ENCODE results near the gene AHSA1. TPM values are rescaled to one million over a fixed set of nuclear protein-coding genes. Genes with fewer than 3 reads are reported as not detected.
A peak's percentile ranks its signal among the peaks of the same experiment; 100 is the strongest.

AHSA1 gene
- total RNA-seq, 2 donors from 2014 or later, result 83.3 to 86.3 TPM

DNA sequence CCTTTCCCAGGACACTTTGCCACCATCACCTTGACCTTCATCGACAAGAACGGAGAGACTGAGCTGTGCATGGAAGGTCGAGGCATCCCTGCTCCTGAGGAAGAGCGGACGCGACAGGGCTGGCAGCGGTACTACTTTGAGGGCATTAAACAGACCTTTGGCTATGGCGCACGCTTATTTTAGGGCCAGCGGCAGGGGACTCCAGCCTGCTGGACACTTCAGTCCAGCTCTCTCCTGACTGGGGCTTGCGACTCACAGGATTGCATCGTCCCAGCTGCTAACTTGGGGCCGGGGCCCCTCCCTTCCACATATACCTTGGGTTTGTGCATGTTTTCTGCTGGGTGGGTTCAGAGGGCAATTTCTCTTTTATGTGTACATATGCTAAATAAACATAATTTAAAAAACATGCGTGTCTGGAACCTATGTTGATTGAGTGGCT, 11.2 kb downstream of the AHSA1 start:
- intact Hi-C loops (cut with DNase I, micrococcal nuclease), result loop anchor here in 1 of 2 donors (5.0 kb wide), 1 partner anchor 83 kb away; no protein-coding TSS in a partner anchor
- peak; percentile 26 for ATAC-seq
- DNase-seq, result peak in 1 of 2 donors; percentile 21

DNA sequence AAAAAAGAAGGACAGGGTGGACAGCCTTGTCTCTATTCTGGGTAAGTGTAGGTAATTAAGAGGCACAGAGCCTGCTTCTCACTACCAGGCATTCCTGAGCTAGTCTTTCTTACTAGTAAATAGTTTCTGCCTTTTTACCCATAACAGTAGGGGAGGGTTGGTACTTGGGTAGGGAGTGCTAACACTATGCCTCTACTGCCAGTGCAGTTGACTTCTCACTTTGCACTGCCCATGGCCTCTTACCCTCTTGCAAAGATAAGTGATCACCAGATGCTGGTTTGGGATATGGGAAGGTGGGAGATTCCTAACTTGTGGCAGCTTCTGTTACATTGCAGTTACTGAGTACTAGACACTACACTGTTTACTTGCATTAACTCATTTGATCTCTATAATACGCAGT, 11.6 kb downstream of the AHSA1 start:
- intact Hi-C loops (cut with DNase I, micrococcal nuclease), result loop anchor here in 1 of 2 donors (5.0 kb wide), 1 partner anchor 83 kb away; no protein-coding TSS in a partner anchor
- ATAC-seq, result peak; percentile 10

DNA sequence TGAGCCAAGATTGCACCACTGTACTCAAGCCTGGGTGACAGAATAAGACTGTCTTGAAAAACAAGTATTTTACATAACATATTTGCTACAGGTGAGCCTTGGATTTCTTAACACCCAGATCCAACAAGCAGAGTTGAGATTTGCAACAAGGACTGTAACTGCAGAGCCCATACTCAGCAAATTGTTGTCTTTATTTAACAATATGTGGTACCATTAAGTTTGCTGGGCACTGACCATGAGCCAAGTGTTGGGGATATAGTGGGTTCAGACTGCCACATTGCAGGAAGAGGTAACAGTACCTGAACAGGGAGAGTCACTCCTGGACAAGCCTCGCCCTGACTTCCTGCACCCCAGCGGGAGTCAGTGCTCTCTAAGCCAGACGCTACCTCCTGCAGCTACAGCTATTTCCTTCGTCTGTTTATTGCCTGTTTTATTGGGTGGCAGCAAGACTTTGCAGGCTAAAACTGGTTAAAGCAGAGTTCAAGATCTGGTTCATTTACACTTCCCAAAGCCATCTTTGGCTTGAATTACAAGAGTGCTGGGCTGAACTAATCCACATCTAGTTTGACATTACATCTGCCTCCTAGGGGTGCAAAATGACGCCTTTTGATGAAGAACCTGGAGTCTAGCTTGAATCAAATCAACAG, 12.5 kb downstream of the AHSA1 start:
- intact Hi-C loops (cut with DNase I, micrococcal nuclease), result no loop called here
- ATAC-seq (peak; percentile 97), DNase-seq (peak; percentile 67 to 82)

More for the DNA sequence above, 11.6 kb downstream of the AHSA1 start:
- no peak for DNase-seq

DNA sequence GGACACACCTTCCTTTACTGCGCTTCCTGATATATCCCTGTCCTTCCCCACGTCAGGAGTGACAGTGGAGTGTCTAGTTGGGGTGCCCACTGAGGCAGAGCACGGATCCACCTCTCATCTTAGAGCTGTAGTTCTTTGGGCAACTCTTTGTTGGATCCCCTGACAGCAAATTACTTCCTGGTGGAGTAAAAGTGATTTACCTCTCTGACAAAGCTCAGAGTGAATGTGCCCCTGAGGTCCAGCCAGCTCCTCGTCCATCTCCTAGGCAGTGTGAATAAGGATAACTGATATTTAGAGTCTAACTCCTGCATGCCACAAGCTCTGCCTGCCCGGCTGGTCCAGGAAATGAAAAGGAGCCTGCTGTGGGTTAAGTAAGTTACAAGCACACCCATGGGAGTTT, 16.0 kb downstream of the AHSA1 start:
- ATAC-seq (no peak), DNase-seq (no peak)
- intact Hi-C loops (cut with DNase I, micrococcal nuclease), result no loop called here

DNA sequence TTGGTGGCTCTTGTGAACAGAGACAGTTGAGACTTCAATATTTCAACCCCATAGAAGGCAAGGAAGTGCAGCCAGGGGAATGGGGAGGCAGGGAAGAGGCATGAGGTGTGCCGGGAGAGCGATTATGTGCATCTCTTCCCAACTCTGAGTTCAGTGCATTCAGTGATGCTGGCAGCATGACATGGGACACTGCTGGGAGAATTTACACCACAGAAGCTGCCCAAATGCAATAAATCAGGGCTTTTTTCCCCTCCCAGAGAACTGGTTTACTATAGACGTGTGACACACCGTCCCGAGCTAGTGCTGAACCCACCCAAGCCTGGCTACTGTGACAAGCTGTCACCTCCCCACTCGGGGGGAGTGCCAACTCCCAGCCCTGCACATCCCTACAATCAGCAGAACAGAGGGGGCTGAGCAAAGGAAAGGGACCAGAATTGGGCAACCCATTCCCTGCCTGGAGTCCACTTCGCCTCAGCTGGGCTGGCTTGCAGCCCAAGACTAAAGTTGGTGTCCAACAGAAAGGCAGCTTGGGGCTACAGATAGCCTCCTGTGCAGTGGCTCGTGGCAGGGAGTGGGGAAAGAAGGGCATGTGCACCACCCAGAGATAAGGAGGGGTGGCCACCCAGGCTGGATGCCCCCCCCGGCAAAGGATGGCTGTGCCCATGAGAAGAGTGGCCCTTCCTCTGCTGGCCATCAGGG, 16.7 kb downstream of the AHSA1 start:
- ATAC-seq, result no peak
- intact Hi-C loops (cut with DNase I, micrococcal nuclease), result no loop called here
- DNase-seq, result no peak

DNA sequence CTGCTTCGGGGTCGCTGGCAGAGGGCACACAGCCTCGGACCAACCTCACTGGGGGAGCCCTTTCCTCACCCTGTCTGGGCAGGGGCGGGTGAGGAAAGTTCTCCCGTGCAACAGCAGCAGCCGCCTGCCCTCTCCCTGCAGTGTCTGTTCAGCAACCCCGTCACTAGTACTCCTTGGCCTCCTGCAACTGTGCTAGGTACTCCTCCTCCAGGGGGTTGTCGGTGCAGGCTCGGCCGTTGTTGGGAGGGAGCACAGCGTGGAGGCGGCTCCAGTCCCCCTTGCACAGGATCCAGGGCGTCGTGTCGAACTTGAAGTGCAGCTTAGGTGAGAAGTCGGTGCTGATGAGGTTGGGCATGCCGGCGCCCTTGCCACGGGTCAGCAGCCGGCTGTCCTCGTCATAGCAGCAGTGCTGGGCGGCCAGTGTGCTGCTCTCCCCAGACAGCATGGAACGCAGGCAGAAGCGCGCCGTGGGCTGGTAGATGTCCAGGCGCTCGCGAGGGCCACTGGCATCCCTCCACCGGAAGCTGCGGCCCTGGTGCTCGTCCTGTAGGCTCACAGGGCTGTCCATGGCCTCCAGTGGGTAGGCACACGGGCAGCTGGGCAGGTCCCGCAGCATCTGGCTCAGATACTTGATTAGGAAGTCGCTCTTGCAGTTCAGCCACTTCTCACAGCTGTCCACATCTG, 17.7 kb downstream of the AHSA1 start:
- no peak for ATAC-seq
- no peak for DNase-seq
- intact Hi-C loops (cut with DNase I, micrococcal nuclease), result no loop called here

DNA sequence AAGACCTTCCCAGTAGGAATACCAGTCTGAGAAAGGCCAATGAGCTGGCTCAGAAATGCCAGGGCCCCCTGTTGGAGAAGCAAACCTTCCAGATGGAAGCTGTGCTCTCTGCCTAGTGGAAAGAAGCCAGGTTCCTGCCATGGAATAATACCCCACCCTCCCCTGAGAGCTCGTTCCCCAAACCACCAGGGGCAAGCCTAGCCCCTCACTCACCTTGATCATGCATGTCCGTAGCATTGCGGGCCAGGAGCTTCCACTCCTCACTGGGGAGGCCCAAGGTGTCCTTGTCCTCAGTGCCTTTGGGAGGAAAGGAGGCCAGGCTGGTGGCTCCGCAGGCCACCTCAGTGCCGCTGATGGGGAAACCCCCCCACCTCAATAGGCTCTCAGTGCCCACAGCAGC, 20.1 kb downstream of the AHSA1 start:
- DNase-seq (no peak), ATAC-seq (no peak)
- intact Hi-C loops (cut with DNase I, micrococcal nuclease), result no loop called here

DNA sequence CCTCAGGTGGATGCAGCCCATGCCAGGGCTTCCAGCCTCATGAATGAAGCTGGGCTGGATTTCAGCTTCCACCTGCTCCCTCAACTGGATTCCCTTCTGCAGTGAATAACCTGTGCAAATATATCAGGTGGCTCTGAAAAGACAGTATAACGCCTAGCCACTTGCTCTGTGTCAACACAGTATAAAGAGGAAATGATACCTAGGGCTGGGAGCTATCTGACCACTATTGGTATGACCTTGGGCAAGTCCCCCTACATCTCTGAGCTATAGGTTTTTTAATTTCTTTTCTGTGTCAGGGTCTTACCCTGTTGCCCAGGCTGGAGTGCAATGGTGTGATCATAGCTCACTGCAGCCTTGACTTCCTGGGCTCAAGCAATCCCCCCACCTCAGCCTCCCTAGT, 20.9 kb downstream of the AHSA1 start:
- intact Hi-C loops (cut with DNase I, micrococcal nuclease), result no loop called here
- ATAC-seq, result no peak
- DNase-seq, result no peak

DNA sequence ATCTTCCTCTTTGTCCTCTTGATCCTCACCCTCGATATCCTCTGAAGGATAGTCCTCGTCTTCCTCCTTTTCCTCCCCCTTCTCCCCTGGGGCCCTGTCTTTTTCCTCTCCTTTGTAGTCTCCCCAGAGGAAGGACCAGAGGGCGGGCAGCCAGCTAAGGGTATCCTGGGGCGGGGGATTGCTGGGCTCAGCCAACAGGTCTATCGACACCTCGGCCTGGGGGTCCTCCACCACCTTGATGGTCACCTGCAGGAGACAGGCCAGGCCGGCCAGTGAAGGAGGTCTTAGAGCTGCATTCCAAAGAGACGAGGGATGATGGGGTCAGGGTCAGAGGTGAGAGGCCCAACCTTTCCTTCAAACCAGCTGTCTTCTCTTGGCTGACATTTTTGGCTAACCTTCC, 24.5 kb downstream of the AHSA1 start:
- ATAC-seq (no peak), DNase-seq (no peak)
- intact Hi-C loops (cut with DNase I, micrococcal nuclease), result no loop called here

DNA sequence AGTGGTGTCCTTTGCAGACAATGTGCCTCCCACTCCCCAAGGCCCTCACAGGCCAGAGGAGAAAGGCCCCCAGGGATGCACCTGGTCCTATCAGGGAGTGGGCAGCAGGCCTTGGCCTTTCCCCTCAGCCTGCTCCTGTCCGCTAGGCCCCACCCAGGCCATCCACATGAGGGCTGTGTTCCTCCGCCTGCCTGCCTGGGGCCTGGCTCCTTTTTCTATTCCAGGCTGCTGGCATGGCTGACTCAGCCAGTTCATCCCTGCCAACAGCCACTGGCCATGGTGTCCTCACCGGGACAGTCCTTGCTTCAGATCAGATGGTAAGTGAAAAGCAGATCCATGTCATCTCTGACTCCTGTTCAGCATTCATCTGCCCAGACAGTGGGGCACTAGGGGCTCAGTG, 27.4 kb downstream of the AHSA1 start:
- intact Hi-C loops (cut with DNase I, micrococcal nuclease), result no loop called here
- DNase-seq, result no peak
- ATAC-seq, result no peak

DNA sequence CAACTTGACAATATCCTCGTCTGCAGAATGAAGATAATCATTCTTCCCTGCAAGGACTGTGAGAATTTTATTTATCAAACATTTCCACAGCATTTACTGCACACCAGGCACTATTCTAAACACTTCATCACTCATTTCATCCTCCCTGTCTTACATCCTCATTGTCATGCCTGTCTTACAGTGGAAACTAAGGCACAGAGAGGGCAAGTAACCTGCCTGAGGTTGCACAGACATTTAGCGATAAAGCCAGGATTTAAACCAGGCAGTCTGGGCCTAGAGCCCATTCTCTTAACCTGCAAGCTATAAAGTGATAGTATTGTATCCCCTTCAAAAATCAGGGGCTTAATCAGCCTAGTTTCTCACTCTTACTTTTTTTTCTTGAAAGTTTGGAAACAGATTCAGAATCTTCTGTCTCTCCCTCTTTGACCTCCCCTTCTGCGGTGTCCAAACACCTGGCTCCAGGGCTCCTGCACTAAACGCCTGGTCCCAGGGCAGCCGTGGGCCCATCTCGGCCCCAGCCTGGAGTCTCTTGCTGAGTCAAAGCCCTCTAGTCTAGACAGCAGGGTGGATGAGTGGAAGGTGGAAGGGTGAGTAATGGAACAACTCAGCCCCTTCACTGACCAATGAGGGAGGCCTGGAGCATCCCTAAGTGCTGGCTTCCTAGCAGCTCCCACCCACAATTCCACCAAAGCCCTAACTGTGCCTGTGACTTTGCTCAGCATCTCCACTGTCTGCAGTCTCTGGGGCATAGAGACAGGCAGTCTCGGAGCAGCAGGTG, 28.2 kb downstream of the AHSA1 start:
- intact Hi-C loops (cut with DNase I, micrococcal nuclease), result no loop called here
- DNase-seq (no peak), ATAC-seq (no peak)

DNA sequence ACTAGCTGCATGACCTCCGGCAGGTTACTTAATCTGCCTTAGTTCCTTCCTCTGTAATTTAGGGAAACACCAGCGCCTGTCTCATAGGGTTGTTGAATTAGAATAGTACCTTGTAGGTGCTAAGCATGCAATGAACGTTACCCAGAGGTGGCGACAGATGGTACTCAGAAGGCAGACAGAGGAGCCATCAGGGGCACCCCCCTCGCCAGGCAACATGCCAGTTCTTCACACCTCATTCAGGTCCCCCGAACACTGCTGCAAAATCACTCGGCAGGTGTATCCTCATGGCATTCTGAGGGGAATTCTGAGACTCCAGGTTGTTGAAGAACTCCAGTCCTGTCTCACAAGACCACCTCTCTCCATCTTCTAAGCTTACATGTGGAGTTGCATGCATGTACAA, 30.7 kb downstream of the AHSA1 start:
- intact Hi-C loops (cut with DNase I, micrococcal nuclease), result no loop called here
- DNase-seq (no peak), ATAC-seq (no peak)

DNA sequence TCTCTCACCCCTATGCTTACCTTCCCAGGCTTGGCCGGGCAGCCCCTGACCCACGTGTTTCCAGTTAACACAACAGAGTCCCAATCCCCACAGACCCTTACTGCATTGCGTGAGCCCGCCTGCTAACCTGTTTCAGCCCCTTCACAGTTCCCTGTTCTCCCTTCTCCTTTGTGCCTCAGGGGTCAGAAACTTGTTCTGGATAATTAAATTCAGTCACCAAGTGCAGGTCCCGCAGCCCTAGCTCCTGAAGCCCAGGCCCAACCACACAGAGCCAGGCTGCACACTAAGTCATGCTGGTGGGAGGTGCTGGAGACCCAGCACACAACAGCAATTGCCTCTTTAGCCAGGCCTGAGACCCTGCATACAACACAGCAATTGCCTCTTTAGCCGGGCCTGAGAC, 31.1 kb downstream of the AHSA1 start:
- ATAC-seq, result no peak
- intact Hi-C loops (cut with DNase I, micrococcal nuclease), result no loop called here
- no peak for DNase-seq

DNA sequence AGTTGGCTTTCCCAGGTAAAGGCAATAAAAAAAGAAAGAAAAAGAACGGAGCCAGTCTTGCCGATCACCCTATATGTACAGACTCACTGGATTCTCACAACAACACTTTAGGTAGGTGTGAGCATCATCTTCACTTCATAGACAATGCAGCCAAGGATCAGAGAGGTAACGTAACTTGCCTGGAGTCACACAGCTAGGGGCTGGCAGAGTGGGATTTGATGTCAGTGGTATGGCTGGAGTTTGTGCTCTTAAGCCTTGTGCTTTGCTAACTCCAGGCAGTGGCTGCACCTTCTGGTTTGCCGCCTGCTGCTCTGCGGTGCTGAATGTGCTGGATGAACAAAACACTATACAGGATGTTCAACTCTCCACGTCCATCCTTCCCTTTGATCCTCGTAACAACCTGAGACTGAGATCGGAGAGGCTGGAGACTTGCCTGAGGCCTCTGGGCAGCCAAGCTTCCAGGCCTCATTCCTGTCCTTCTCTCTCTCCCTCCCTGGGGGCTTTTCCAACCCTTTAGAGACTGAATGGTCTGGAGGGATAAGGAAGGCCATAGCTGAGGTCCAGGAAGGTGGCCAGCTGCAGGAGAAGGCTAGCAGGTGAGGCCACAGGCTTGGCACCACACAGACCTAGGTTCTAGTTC, 32.6 kb downstream of the AHSA1 start:
- ATAC-seq, result no peak

DNA sequence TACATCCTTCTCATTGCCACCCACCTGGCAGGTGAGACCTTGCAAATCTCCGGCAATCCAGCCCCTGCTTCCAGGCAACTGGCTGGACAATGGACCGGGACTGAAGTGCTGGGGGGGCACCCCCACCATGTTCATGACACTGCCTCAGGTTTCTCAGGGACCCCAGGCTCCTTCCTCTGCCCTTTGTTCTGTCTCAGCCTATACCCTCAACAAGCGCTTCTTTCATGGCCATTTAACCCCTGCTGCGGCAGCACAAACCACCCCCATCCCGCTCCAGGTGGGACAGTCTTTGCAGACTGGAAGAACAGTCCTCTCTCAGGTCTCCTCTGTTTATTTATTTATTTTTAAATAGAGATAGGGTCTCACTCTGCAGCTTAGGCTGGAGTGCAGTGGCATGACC, 33.2 kb downstream of the AHSA1 start:
- intact Hi-C loops (cut with DNase I, micrococcal nuclease), result no loop called here
- ATAC-seq, result no peak
- DNase-seq, result no peak

More for the DNA sequence above, 32.6 kb downstream of the AHSA1 start:
- intact Hi-C loops (cut with DNase I, micrococcal nuclease), result no loop called here
- DNase-seq, result no peak

DNA sequence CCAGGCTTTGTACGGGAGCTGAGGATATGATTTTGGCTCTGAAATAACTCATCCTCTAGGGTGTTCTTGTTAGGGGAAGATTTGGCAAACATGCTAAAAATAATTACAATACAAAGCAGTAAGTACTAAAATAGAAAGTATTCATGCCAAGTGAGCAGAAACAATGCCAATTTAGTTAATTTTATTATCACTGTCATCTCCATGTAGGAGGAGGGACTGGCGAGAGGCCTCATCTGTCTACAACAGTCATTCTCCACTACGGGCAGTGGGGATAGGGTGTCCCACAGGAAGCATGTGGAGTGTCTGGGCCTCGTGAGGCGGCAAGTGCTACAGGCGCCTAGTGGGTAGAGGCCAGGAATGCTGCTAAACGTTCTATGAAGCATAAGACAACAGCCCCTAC, 37.4 kb downstream of the AHSA1 start:
- intact Hi-C loops (cut with DNase I, micrococcal nuclease), result no loop called here
- DNase-seq (no peak), ATAC-seq (no peak)

DNA sequence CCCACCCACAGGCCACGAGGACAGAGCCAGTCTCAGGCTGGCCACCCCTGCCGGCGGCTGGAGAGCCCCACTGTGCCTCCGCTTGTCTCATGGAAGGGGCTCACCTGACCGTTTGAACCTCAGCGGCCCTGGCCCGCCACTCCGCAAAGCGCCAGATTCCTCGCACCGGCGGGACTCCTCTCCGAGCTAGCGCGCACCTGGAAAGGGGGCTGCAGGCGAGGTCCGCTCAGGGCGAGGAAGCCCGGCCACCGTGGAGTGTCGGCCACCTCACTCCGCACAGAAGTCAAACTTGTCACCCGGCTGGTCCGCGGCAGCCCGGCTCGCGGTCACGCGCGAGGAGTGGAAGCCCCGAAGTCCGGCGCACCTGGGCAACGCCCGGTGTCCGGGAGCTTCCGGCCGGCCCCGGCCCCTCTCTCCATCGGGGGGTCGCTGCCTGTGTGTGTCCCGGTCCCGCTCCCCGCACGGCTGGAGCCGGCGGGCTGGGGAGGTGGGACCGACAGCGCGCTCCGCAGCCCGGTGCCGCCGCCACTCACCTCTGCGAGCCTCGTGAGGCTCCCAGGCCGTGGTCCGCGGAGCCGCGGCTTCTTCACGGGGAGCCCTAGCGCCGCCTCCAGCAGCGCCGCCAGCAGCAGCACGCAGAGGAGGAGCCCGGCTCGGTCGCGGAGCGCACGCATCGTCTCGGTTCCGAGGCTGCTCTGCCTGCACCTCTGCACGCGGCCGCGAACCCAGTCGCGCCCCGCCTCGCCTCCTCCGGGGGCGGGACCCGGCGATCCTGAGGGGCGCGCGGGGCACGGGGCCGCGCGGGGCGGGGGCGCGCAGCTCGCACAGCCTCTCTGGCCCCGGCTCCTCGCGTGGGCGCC, 40.5 kb downstream of the AHSA1 start, which contains the start of gene ISM2:
ISM2 (minus strand) TSS at position 697 of the 860 bp plus-strand sequence; CDS start at position 674, 23 bp downstream.
- DNase-seq (peak in 1 of 2 donors; percentile 55), ATAC-seq (peak; percentile 66)
- intact Hi-C loops (cut with DNase I, micrococcal nuclease), result no loop called here
